HG03175 (cell line): ENCODE measurements around the gene PRKACB.
"Not testable (repeated sequence)": the region's sequence is repeated elsewhere in the genome, so short reads cannot be mapped to it uniquely, and the experiment has no call there.

Experiments used
- ATAC-seq: cut with Tn5 transposase; IDR thresholded peaks from one replicate; pipeline ENCODE4 v1.9.1; 2021; ENCODE audit warnings: mild to moderate bottlenecking, moderate library complexity; ENCODE audit not compliant: unreplicated experiment

PRKACB gene

DNA sequence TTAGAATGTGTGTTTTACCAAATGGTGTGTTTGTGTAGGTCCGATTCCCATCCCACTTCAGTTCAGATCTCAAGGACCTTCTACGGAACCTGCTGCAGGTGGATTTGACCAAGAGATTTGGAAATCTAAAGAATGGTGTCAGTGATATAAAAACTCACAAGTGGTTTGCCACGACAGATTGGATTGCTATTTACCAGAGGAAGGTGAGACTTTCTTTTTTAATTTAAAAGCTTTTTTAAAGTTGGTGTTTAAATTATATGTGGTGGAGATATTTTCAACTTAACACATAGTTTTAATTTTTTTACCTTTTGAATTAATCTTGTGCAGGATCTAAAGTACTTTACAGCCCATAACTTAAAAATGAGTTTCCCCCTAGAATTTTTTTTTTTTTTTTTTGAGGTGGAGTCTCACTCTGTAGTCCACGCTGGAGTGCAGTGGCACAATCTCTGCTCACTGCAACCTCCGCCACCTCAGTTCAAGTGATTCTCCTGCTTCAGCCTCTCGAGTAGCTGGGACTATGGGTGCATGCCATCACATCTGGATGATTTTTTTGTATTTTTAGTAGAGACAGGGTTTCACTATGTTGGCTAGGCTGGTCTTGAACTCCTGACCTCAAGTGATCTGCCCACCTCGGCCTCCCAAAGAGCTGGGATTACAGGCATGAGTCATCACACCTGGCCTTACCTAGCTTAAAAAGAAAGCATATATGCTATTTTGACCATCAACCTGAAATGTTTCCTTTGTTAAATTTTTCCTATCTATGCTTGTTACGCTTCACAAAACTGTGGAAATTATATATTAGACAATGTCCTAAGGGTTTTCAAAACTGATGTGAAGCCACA lies 70.3 kb downstream of the PRKACB start:
- ATAC-seq = no peak

- no peak for ATAC-seq
Observed at GRCh38 chr1:84217239-84217638, 73.2 kb downstream of the PRKACB start.

- no peak for ATAC-seq
Observed at GRCh38 chr1:84223751-84224432, 79.8 kb downstream of the PRKACB start.

- ATAC-seq = no peak
Observed at GRCh38 chr1:84224905-84225304, 80.8 kb downstream of the PRKACB start.

GRCh38 chr1:84225646-84226045 lies 81.6 kb downstream of the PRKACB start:
- ATAC-seq = no peak

- not testable (repeated sequence) for ATAC-seq
Observed at GRCh38 chr1:84232676-84233075, 88.6 kb downstream of the PRKACB start.

DNA sequence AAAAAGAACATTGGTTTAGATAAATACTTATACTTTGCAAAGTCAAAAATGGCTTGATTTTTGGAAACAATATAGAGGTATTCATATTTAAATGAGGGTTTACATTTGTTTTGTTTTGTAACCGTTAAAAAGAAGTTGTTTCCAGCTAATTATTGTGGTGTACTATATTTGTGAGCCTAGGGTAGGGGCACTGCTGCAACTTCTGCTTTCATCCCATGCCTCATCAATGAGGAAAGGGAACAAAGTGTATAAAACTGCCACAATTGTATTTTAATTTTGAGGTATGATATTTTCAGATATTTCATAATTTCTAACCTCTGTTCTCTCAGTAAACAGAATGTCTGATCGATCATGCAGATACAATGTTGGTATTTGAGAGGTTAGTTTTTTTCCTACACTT lies 92.2 kb downstream of the PRKACB start:
- ATAC-seq = no peak

DNA sequence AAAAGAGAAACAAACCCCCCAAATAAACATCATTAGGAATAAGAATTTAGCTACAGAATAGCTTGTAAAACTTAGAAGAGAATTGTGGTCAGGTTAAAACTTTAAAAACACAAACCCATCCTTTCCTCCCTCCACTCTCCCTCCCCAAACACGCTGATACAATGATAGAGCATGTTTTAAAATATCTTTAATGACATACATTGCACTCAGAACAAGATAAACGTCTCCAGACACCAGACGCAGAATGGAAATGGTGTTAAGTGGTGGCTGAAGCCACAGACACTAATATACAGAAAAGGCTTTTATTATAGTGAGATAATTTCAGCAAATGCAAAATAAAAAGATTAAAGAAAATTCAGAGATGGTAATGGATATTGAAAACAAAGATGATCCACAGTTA lies 98.6 kb downstream of the PRKACB start:
- ATAC-seq = no peak

GRCh38 chr1:84245563-84245962 lies 101.5 kb downstream of the PRKACB start:
- no peak for ATAC-seq

DNA sequence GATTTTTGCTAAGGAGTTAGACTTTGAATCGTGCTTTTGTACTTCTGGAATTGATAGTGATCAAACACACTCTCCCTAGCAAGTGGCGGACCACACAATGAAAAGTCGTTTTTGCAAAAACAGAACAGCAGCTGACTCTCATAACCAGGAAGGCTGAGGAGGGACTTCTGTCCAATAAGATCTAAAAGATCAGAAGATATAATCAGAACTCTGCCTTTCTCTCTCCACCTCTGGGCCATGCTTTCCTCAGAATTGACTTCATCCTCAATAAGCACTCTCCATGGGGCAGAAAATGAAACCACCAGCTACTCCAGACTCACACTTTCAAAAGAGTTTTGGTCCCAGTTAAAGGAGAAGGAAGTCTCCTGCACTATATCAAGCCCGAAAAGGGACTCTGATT lies 102.1 kb downstream of the PRKACB start:
- ATAC-seq = no peak

GRCh38 chr1:84247425-84248220 lies 103.6 kb downstream of the PRKACB start:
- no peak for ATAC-seq

DNA sequence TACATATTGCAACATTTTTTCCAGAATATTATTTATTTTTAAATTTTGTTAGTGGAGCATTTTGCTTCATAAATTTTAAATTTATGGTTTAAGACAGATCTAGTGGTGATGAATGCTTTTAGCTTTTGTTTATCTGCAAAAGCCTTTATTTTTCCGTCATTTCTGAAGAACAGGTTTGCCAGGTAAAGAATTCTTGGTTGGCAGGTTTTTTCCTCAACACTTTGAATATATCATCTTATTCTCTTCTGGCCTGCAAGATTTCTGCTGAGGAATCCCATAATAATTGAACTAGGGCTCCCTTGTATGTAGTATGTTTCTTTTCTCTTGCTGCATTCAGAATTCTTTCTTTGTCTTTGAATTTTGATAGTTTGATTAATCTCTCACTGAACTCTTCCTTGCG lies 106.6 kb downstream of the PRKACB start:
- no peak for ATAC-seq

- no peak for ATAC-seq
Observed at GRCh38 chr1:84253036-84253435, 109.0 kb downstream of the PRKACB start.

GRCh38 chr1:84253891-84254290 lies 109.8 kb downstream of the PRKACB start:
- no peak for ATAC-seq

DNA sequence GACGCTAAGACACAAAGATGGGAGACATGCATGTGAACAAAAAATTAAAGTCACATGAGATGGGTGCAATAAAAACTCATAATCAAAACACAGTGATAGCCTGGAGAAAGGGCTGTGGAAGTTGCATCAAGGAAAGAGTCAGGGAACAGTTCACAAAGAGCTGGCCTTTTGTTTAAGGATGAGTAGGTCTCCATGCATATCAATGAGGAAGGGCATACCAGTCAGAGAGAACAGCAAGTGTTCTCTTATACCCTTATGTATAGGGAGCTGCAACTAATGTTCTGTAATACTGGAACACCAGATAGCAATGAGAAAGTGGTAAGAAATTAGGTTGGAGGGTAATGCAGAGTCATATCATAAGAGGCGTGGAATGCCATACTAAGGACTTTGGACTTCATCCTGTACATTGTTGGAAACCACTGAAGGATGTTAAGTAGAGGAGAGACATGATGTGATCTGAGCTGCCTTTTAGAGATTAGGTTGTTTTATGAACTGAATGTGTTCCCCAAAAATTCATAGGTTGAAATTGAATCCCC lies 110.7 kb downstream of the PRKACB start:
- ATAC-seq = no peak

GRCh38 chr1:84255582-84255981 lies 111.5 kb downstream of the PRKACB start:
- ATAC-seq = no peak

GRCh38 chr1:84257617-84258016 lies 113.5 kb downstream of the PRKACB start:
- ATAC-seq = no peak

GRCh38 chr1:84259376-84259775 lies 115.3 kb downstream of the PRKACB start:
- no peak for ATAC-seq

- no peak for ATAC-seq
Observed at GRCh38 chr1:84259989-84260388, 115.9 kb downstream of the PRKACB start.

- no peak for ATAC-seq
Observed at GRCh38 chr1:84260852-84261518, 116.9 kb downstream of the PRKACB start.

DNA sequence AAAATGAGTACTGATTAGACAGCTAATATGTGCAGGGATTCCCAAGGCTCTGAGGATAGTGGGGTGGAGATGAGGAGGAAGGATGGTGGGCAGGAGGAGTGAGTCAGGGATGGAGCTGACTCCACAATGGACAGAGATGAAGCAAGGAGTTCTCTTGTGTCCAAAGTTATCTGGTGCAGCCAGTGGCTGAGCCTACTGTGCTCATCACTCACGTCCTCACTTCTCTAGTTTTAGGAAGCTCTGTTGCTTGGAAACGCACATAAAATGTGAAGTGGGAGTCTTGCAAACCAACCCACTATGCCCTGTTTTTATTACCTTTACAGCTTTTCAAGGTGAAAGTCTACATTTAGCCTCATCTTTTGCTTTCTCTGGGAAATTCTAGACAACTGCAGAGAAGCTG lies 120.9 kb downstream of the PRKACB start:
- ATAC-seq = no peak
